Sigmoid colon (tissue), 7 donors: ENCODE measurements around the gene KIAA1614. TPM values are rescaled to one million over a fixed set of nuclear protein-coding genes. Genes with fewer than 3 reads are reported as not detected.

Experiments used
- DNase-seq: peaks from one replicate; pipeline ENCODE4 v3.0.0-alpha.2; 2019
- H3K27ac ChIP-seq, 4 donors: fragments of 200-600 bp; sonication (generic); one replicate each; pipeline ENCODE4 v1.5.1; 2016 to 2019; ENCODE audit warnings: mild to moderate bottlenecking in 1 of 4
- H3K27me3 ChIP-seq, 3 donors: fragments of 200-600 bp; sonication (generic); one replicate each; pipeline ENCODE4 v1.5.1; 2019; ENCODE audit warnings: mild to moderate bottlenecking in 1 of 3
- H3K36me3 ChIP-seq, 4 donors: fragments of 200-600 bp; sonication (generic); one replicate each; pipeline ENCODE4 v1.5.1; 2016 to 2019
- H3K4me1 ChIP-seq, 4 donors: fragments of 200-600 bp; sonication (generic); one replicate each; pipeline ENCODE4 v1.5.1; 2017 to 2019
- H3K4me3 ChIP-seq, 4 donors: fragments of 200-600 bp; sonication (generic); one replicate each; pipeline ENCODE4 v1.5.1; 2017 to 2019; ENCODE audit warnings: mild to moderate bottlenecking in 2 of 4, moderate library complexity in 1 of 4
- H3K9me3 ChIP-seq, 4 donors: fragments of 200-600 bp in 3 of 4; sonication (generic) in 3 of 4; one replicate each; pipeline versions ENCODE4 v1.5.1 to v1.6.1; 2013 to 2019
- CTCF ChIP-seq, 4 experiments: fragments of 450-650 bp in 3 of 4; fragments of 200-600 bp in 1 of 4; IDR thresholded peaks; one replicate each; pipeline ENCODE4 v1.5.1; 2016 to 2019; ENCODE audit warnings: antibody characterized with exemption in 4 of 4, mild to moderate bottlenecking in 3 of 4, moderate library complexity in 2 of 4
- EP300 ChIP-seq, 4 donors: sonication (generic); formaldehyde crosslinking; IDR thresholded peaks; one replicate each; pipeline ENCODE4 v1.6.1; 2017; ENCODE audit warnings: antibody characterized with exemption in 4 of 4
- POLR2A ChIP-seq, 2 donors: fragments of 450-650 bp; IDR thresholded peaks; one replicate each; pipeline ENCODE4 v1.6.1; 2016; ENCODE audit warnings: antibody characterized with exemption in 2 of 2, mild to moderate bottlenecking in 2 of 2, moderate library complexity in 2 of 2
- POLR2AphosphoS5 ChIP-seq, 4 donors: sonication (generic); formaldehyde crosslinking; IDR thresholded peaks; one replicate each; pipeline ENCODE4 v1.6.1; 2017; ENCODE audit warnings: antibody characterized with exemption in 4 of 4
- WGBS, 2 donors: extraction: QIAGEN DNeasy Blood & Tissue Kit; methylation state at CpG; one replicate each; pipeline ENCODE4 v1.1.7; 2013; 5-methylcytosine and 5-hydroxymethylcytosine counted together
- intact Hi-C: fragments of 100-400 bp; cut with DNase I; formaldehyde crosslinking; loops from one replicate; pipeline ENCODE4 v1.15.1; 2023
- polyA plus RNA-seq, 3 donors: library from polyadenylated mRNA; stranded (reverse); fragments of 200-250 nt; gene quantifications; one replicate each; pipeline ENCODE4 v1.2.3, GENCODE V29; 2013
- total RNA-seq, 4 donors: library from RNA; depleted of rRNA; stranded (reverse); fragments of >200 nt; gene quantifications; one replicate each; pipeline ENCODE4 v1.1.0, GENCODE V29; 2016
- donor health status: healthy with polysubstance abuse.
- donor health status: Bipolar disorder and iron deficiency.
- donor health status: healthy.

Gene KIAA1614
- total and polyA plus RNA-seq, 7 donors, result 1.2 to 14.8 (median 6.3) TPM

- intact Hi-C loops, result no loop called here
- Histone ChIP-seq H3K9me3 (no peaks in the 10 kb centered on the region), H3K4me1 (peaks cover 0 to 18% (median 7%) of the 10 kb centered on the region in 4 donors), H3K4me3 (no peak overlapping the region), H3K27me3 (no peaks in the 10 kb centered on the region), H3K36me3 (no peaks in the 10 kb centered on the region), H3K27ac (no peak overlapping the region)
- TF ChIP-seq CTCF (IDR thresholded peaks at IDR 0.05) (no peak), EP300 (IDR thresholded peaks at IDR 0.05) (no peak), POLR2A (IDR thresholded peaks at IDR 0.05) (no peak), POLR2AphosphoS5 (IDR thresholded peaks at IDR 0.05) (no peak)
- DNase-seq, result no peak
- 91 to 92% methylated on average over 9 of the region's 9 CpGs for WGBS, 2 donors
These were observed 6.2 kb upstream of the KIAA1614 start for GRCh38 chr1:180906511-180906910.

DNA sequence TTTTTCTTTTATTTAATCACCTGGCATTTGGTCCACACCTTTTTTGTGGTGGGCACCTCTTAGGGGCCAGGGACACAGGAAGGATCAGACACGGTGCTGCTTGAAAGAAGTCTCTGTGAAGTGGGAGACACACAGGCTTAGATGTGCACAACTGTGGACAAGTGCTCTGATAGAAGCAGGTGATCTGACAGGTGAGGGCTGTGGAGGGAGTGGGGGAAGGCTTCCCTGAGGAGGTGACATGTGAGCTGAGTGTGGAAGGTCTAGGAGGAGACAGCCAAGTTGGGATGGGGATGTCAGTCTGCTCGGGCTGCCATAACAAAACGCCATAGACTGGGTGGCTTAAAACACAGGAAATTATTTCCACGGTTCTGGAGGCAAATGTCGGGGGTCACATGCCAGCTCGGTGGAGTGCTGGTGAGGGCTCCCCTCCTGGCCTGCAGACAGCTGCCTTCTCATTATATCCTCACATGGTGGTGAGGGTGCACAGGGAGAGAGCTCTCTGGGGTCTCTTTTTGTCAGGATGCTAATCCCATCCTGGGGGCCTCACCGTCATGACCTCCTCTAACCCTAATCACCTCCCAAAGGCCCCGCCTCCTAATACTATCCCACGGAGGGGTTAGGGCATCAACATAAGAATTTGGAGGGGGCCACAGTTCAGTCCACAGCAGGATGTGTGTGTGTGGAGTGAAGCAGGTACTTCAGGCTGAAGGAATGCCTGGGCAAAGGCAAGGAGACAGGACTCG lies 5.2 kb upstream of the KIAA1614 start:
- Histone ChIP-seq H3K4me1 (peaks cover 0 to 24% (median 12%) of the 10 kb centered on the region in 4 donors), H3K27me3 (no peaks in the 10 kb centered on the region), H3K36me3 (no peaks in the 10 kb centered on the region), H3K27ac (no peak overlapping the region), H3K4me3 (no peak overlapping the region), H3K9me3 (no peaks in the 10 kb centered on the region)
- no peak for DNase-seq
- WGBS, 2 donors, result 89 to 90% methylated on average over 10 of the region's 10 CpGs
- intact Hi-C loops, result no loop called here
- TF ChIP-seq CTCF (IDR thresholded peaks at IDR 0.05), result no peak
- no peak for TF ChIP-seq POLR2AphosphoS5 (IDR thresholded peaks at IDR 0.05)

DNA sequence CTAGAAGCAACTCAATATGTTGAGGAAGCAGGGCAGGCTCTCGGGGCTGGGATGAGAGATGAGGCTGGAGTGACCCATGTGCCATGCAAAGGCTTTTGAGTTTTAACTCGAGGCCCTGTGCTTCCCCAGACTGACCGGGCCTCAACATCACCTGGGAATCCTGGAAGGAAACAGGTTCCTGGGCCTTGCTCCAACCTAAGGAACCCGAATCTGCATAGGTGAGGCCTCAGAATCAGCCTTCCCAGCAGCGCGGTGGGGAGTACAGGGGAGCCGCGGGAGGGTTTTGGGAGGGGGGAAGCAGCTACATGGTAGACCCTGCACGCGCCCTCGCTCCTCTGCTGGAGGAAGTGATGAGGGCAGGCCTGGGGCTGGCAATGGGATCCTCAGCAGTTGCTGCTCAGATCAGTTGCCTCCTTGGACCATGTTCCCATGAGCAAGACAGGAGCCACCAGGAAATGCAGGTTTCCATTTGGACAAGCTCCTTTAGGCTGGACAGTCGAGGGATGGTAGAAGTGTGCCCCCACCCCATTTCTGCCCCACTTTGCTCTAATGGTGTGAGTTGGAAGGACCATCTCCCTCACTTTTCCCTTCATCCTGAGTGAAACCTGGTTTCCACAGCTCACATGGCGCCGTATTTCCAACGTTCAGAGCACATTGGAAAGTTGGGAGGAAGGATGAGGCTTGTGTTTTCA lies 4.5 kb upstream of the KIAA1614 start:
- Histone ChIP-seq H3K27ac (no peak overlapping the region), H3K27me3 (no peaks in the 10 kb centered on the region), H3K4me3 (no peak overlapping the region), H3K36me3 (no peaks in the 10 kb centered on the region), H3K4me1 (peaks cover 0 to 24% (median 12%) of the 10 kb centered on the region in 4 donors), H3K9me3 (no peaks in the 10 kb centered on the region)
- TF ChIP-seq POLR2A (IDR thresholded peaks at IDR 0.05), result no peak
- no peak for TF ChIP-seq CTCF (IDR thresholded peaks at IDR 0.05)
- TF ChIP-seq EP300 (IDR thresholded peaks at IDR 0.05), result no peak
- no peak for TF ChIP-seq POLR2AphosphoS5 (IDR thresholded peaks at IDR 0.05)
- no peak for DNase-seq
- intact Hi-C loops, result no loop called here
- WGBS, 2 donors, result 93 to 95% methylated on average over 15 of the region's 15 CpGs

GRCh38 chr1:180909005-180909414 lies 3.7 kb upstream of the KIAA1614 start:
- Histone ChIP-seq H3K4me1 (peaks cover 0 to 29% (median 17%) of the 10 kb centered on the region in 4 donors), H3K4me3 (no peak overlapping the region), H3K27ac (no peak overlapping the region), H3K36me3 (no peaks in the 10 kb centered on the region), H3K9me3 (no peaks in the 10 kb centered on the region), H3K27me3 (no peaks in the 10 kb centered on the region)
- intact Hi-C loops, result no loop called here
- DNase-seq, result no peak
- TF ChIP-seq POLR2AphosphoS5 (IDR thresholded peaks at IDR 0.05), result no peak
- TF ChIP-seq CTCF (IDR thresholded peaks at IDR 0.05), result no peak
- 68 to 73% methylated on average over 3 of the region's 3 CpGs for WGBS, 2 donors
